Neural progenitor cell (in vitro differentiated cells): Measurements from ENCODE around the gene ANXA7.

Experiments used
- EZH2 ChIP-seq: fragments of 200-600 bp; sonication (generic); IDR thresholded peaks from 2 replicates; pipeline ENCODE4 v1.6.1; 2017; ENCODE audit warnings: antibody characterized with exemption, mild to moderate bottlenecking, moderate library complexity
- EZH2phosphoT487 ChIP-seq: fragments of 200-600 bp; sonication (generic); IDR thresholded peaks from 2 replicates; pipeline ENCODE4 v1.6.1; 2017; ENCODE audit warnings: antibody characterized with exemption

DNA sequence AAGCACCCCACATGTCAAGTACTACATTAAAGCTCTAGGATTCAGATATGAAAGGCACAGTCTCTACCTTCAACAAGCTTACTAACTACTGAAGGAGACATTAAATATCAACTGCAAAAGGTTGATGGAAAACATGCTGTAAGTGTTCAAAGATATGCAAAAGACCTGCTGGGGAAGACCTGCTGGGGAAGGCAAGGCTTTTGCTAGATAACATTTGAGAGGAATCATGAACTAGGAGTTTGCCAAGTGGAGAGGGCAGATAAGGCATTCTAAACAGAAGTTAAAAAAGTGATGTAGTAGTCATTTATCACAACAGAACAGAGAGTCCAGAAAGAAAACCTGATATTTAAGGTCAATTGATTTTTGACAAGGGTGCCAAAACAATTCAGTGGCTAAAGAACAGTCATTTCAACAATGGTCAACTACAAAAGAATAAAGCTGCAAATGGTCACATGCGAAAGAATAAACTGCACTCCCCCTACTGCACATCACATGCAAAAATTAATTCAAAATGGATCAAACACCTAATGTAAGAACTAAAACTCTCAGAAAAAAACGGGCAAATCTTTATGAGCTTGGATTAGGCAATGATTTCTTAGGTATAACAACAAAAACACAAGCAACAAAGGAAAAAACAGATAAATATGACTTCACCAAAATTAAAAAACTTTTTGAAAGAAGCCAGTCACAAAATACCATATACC lies 42.5 kb upstream of the ANXA7 start:
- TF ChIP-seq EZH2 (no peak), EZH2phosphoT487 (no peak)
